Jurkat, Clone E6-1 (cell line): Measurements from ENCODE around the gene DNASE1L2.

Experiments used
- DNase-seq: peaks from one replicate; pipeline ENCODE4 v3.0.0-alpha.2; 2011; ENCODE audit warnings: low read depth, low spot score
- H3K4me3 ChIP-seq: 2 replicates; pipeline ENCODE4 v1.5.1; 2011; ENCODE audit warnings: mild to moderate bottlenecking, low read length, control low read depth, moderate library complexity

Gene DNASE1L2

GRCh38 chr16:2278956-2279800, 42.9 kb downstream of the DNASE1L2 start:
- no peak overlapping the region for H3K4me3 ChIP-seq
- no peak for DNase-seq

DNA sequence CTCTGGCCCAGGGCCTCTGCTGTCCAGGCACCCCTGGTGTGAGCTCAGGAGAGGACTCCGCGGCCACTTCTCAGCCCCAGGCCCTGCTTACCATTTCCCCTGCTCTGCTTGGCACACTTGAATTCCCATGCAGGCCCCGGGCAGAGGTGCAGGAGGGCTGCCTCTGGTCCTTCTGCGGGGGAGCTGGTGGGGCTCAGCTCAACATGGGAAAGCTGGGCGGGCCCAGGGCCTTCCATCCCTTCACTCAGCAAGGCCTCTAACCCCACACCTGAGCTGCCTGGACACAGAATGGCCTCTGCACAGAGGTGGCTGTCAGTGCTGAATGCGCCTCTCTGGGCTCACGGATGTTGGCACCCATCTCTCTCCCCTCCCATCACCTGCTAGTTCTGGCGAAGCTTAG, 44.2 kb downstream of the DNASE1L2 start:
- H3K4me3 ChIP-seq: no peak overlapping the region
- DNase-seq: no peak

- no peak overlapping the region for H3K4me3 ChIP-seq
- no peak for DNase-seq
These were observed 44.8 kb downstream of the DNASE1L2 start for GRCh38 chr16:2280981-2281542.

DNA sequence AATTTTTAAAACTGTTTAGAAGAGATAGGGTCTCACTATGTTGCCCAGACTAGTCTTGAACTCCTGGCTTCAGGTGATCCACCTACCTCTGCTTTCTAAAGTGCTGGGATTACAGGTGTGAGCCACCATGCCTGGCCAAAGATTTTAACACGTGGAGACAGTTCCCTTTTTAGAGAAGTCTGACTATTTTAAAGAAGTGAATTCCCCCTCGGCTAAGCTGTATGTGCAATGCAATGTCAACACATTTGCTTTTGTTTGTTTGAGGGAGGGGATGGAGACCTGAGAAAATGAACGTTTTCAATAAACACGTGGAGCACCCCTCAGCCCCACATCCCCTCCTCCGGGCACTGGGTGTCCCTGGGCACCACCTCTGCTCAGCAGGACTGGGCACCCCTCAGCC, 46.0 kb downstream of the DNASE1L2 start:
- DNase-seq: no peak
- H3K4me3 ChIP-seq: no peak overlapping the region

- H3K4me3 ChIP-seq: no peak overlapping the region
- no peak for DNase-seq
These were observed 46.8 kb downstream of the DNASE1L2 start for GRCh38 chr16:2282866-2283555.

DNA sequence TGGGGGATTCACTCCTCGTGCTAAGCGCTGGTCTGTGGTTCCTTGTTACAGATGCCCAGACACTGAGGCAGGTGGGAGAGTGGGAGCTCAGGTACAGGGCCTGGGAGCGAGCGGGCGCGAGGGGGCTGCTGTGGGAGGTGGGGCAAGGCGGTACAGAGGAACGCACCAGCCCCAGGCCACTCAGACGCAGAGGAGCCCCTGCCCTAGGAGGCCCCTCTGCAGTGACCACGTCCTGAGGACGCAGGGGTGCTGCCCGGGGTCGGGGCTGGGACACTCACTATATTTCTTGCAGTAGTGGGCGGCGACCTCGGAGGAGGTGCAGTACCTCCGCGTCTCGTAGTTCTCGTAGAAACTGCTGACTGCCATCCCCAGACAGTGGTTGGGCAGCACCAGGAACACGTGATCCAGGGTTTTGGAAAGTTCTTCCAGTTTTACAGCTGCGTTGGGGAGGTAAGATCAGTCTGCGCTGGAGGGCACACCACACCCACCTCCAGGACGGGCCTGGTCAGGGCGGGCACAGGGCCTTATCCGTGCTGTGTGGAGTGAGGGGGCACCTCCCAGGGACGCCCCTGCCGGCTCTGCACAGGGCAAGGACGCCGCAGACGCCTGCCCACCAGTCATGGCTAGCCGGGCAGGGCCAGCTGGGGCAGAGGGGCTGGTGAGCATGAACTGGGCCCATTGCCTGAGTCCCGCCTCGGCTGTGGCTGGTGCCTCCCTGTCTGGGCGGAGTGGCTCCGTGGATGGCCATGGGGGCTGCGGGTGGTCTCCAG, 47.9 kb downstream of the DNASE1L2 start:
- no peak for DNase-seq

GRCh38 chr16:2284797-2285576, 48.7 kb downstream of the DNASE1L2 start:
- no peak overlapping the region for H3K4me3 ChIP-seq
- no peak for DNase-seq

More for the DNA sequence above, 47.9 kb downstream of the DNASE1L2 start:
- H3K4me3 ChIP-seq: no peak overlapping the region

DNA sequence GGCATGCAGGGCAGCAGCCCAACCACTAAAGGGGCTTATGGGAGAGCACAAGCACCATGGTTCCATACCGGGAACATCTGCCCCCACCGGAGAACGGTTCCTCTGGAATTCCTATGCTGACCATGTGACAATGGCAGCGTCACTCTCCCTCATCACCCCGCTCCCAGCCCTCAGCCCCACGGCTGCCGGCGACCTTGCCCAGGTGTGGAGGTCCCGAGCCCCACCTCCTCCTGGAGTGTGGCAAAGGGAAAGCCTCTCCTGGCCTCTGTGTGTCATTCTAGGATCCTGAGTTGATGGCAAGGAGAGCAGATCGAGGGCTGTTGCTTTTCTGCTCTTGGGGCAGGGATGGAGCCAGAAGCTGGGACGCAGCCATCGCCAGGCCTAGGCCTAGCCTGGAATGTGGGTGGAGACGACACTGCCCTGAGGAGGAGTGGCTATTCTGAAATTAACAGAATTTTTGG, 49.5 kb downstream of the DNASE1L2 start:
- DNase-seq: no peak
- H3K4me3 ChIP-seq: no peak overlapping the region

- DNase-seq: no peak
These were observed 50.3 kb downstream of the DNASE1L2 start for GRCh38 chr16:2286550-2286949.

DNA sequence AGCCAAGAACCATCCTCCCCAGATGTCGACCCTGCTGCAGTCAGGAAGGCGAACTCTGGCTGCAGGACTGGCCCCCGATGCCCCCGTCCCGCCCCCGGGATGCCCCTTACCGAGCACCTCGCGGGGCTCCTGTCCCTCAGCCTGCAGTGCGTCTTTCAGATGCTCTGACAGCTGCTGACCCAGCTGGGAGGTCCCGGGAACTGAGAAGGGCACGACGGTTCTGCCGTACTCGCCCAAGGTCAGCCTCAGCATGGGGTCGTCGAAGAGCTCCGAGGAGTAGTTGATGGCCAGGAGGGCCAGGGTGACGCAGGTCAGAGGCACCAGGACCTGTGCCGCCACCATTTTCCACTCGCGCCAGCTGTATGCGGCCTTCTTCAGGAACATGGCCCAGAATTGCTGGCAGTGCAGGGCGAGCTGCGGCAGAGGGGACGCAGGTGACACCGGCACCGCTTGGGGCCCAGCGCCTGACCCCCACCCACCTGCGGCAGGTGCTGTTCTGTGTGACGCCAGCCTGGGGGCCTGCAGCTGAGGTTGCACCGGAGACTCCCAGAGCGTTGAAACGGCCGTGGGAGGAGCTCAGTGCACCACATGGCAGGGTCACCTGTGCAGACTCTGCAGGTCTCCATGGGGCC, 51.8 kb downstream of the DNASE1L2 start:
- H3K4me3 ChIP-seq: no peak overlapping the region
- DNase-seq: no peak

More at GRCh38 chr16:2286550-2286949, 50.3 kb downstream of the DNASE1L2 start:
- no peak overlapping the region for H3K4me3 ChIP-seq
